Activated CD8-positive, alpha-beta T cell treated with anti-CD3 and anti-CD28 coated beads for 36 hours (primary cell): Measurements from ENCODE around the gene RAB42. TPM values are rescaled to one million over a fixed set of nuclear protein-coding genes. Genes with fewer than 3 reads are reported as not detected.

Experiments
- ATAC-seq: fragments of 200-7000 bp; cut with Tn5 transposase; one replicate; pipeline ENCODE4 v1.10.0; 2021; ENCODE audit warnings: mild to moderate bottlenecking, moderate library complexity
- CTCF ChIA-PET: fragments of 350-600 bp; sonication (Branson Sonifier 250); formaldehyde crosslinking; loops from one replicate; lab custom pipeline; 2021; ENCODE audit warnings: antibody characterized with exemption; lab: Charles Lee
- POLR2A ChIA-PET: fragments of 350-600 bp; sonication (Branson Sonifier 250); formaldehyde crosslinking; loops from one replicate; lab custom pipeline; 2021; ENCODE audit warnings: antibody characterized with exemption; lab: Charles Lee
- DNase-seq: peaks from one replicate; pipeline ENCODE4 v3.0.0-alpha.2; 2020
- H3K27ac Mint-ChIP-seq: one replicate; pipeline ENCODE4 v1.8.0; 2021; ENCODE audit warnings: mild to moderate bottlenecking, mixed read lengths
- H3K27me3 Mint-ChIP-seq: one replicate; pipeline ENCODE4 v1.8.0; 2021; ENCODE audit warnings: mixed read lengths
- H3K36me3 Mint-ChIP-seq: one replicate; pipeline ENCODE4 v1.8.0; 2021; ENCODE audit warnings: low read depth, mixed read lengths
- H3K4me1 Mint-ChIP-seq: one replicate; pipeline ENCODE4 v1.8.0; 2021; ENCODE audit warnings: low read depth, mixed read lengths
- H3K4me3 Mint-ChIP-seq: one replicate; pipeline ENCODE4 v1.8.0; 2021; ENCODE audit warnings: mild to moderate bottlenecking, moderate library complexity, mixed read lengths
- H3K9me3 Mint-ChIP-seq: one replicate; pipeline ENCODE4 v1.8.0; 2021; ENCODE audit warnings: mixed read lengths
- CTCF ChIP-seq: fragments of 200-600 bp; IDR thresholded peaks from one replicate; pipeline ENCODE4 v1.8.0; 2022; ENCODE audit warnings: antibody characterized with exemption, mild to moderate bottlenecking
- intact Hi-C: fragments of 100-400 bp; cut with micrococcal nuclease; formaldehyde crosslinking; loops from one replicate; pipeline ENCODE4 v1.10.0; 2022
- total RNA-seq, 2 experiments: library from RNA; stranded (reverse); gene quantifications; one replicate each; pipeline ENCODE4 v1.2.3, GENCODE V29; 2021

The RAB42 gene
- total RNA-seq, 2 experiments from 2014 or later = not detected

GRCh38 chr1:28552758-28553663 lies 39.1 kb upstream of the RAB42 start, which contains the start of gene TRNAU1AP:
Gene TRNAU1AP (plus strand): TSS chr1:28553085. CDS start chr1:28553111, 26 bp downstream.
- no peak for TF ChIP-seq CTCF
- peaks cover 13% of the 10 kb centered on the region for H3K4me1 Mint-ChIP-seq
- no peaks in the 10 kb centered on the region for H3K27me3 Mint-ChIP-seq
- peak within 1 kb of the TSS; percentile 98 for H3K27ac Mint-ChIP-seq
- intact Hi-C loops = no loop called here
- CTCF ChIA-PET = interaction anchor here (1.0 to 5.1 kb wide), 3 partner anchors 27 to 143 kb away, joined by 3 to 30 read pairs (median 3); no protein-coding TSS in a partner anchor
- DNase-seq = peak; percentile 98
- peak within 1 kb of the TSS; percentile 95 for H3K4me3 Mint-ChIP-seq
- H3K9me3 Mint-ChIP-seq = no peaks in the 10 kb centered on the region
- POLR2A ChIA-PET = interaction anchor here (0.7 to 15.5 kb wide), 13 partner anchors 10 to 224 kb away, joined by 3 to 264 read pairs (median 4); partner anchors contain the start of genes MED18, RCC1, RNU11 and TAF12
- H3K36me3 Mint-ChIP-seq = peaks cover 19% of the 10 kb centered on the region
- ATAC-seq = peak; percentile 97

GRCh38 chr1:28560886-28561285 lies 31.2 kb upstream of the RAB42 start:
- intact Hi-C loops = no loop called here
- ChIA-PET POLR2A (interaction anchor here (15.5 kb wide), 1 partner anchor 17 kb away, joined by 264 read pairs; no protein-coding TSS in a partner anchor), CTCF (no interaction called here)
- no peak for TF ChIP-seq CTCF
- Mint-ChIP-seq H3K4me1 (no peaks in the 10 kb centered on the region), H3K36me3 (peaks cover 39% of the 10 kb centered on the region), H3K4me3 (no peak overlapping the region), H3K9me3 (no peaks in the 10 kb centered on the region), H3K27ac (no peak overlapping the region), H3K27me3 (no peaks in the 10 kb centered on the region)
- DNase-seq = no peak
- no peak for ATAC-seq

GRCh38 chr1:28564310-28564709 lies 27.8 kb upstream of the RAB42 start:
- no peak overlapping the region for H3K4me3 Mint-ChIP-seq
- H3K27me3 Mint-ChIP-seq = no peaks in the 10 kb centered on the region
- H3K27ac Mint-ChIP-seq = no peak overlapping the region
- no peak for DNase-seq
- no peaks in the 10 kb centered on the region for H3K4me1 Mint-ChIP-seq
- intact Hi-C loops = no loop called here
- ChIA-PET CTCF (interaction anchor here (0.8 kb wide), 1 partner anchor 78 kb away, joined by 3 read pairs; no protein-coding TSS in a partner anchor), POLR2A (interaction anchor here (0.7 to 15.5 kb wide), 3 partner anchors 11 to 84 kb away, joined by 3 to 264 read pairs (median 6); partner anchors contain the start of gene RNU11)
- H3K9me3 Mint-ChIP-seq = no peaks in the 10 kb centered on the region
- ATAC-seq = no peak
- peaks cover 42% of the 10 kb centered on the region for H3K36me3 Mint-ChIP-seq
- no peak for TF ChIP-seq CTCF

- TF ChIP-seq CTCF = no peak
- no peak overlapping the region for H3K27ac Mint-ChIP-seq
- H3K9me3 Mint-ChIP-seq = no peaks in the 10 kb centered on the region
- ATAC-seq (no peak), DNase-seq (no peak)
- ChIA-PET CTCF (no interaction called here), POLR2A (interaction anchor here (0.7 to 15.5 kb wide), 3 partner anchors 11 to 83 kb away, joined by 3 to 264 read pairs (median 6); partner anchors contain the start of gene RNU11)
- intact Hi-C loops = no loop called here
- H3K4me3 Mint-ChIP-seq = no peak overlapping the region
- H3K4me1 Mint-ChIP-seq = no peaks in the 10 kb centered on the region
- peaks cover 40% of the 10 kb centered on the region for H3K36me3 Mint-ChIP-seq
- no peaks in the 10 kb centered on the region for H3K27me3 Mint-ChIP-seq
Measured at GRCh38 chr1:28565040-28565439, 27.0 kb upstream of the RAB42 start.
